Activated CD8-positive, alpha-beta T cell treated with anti-CD3 and anti-CD28 coated beads, Interleukin-2, amount 10 ng/mL, durations not matched to agents 7 days and 5 days (primary cell): Measurements from ENCODE around the gene FUT4. TPM values are rescaled to one million over a fixed set of nuclear protein-coding genes. Genes with fewer than 3 reads are reported as not detected.
A peak's percentile ranks its signal among the peaks of the same experiment; 100 is the strongest.
"Not testable (repeated sequence)": the region's sequence is repeated elsewhere in the genome, so short reads cannot be mapped to it uniquely, and the experiment has no call there.

Experiments used
- ATAC-seq: fragments of 150-1000 bp; cut with Tn5 transposase; one replicate; pipeline ENCODE4 v1.10.0; 2021; ENCODE audit warnings: moderate library complexity
- CTCF ChIA-PET: fragments of 350-600 bp; sonication (Branson Sonifier 250); formaldehyde crosslinking; loops from one replicate; lab custom pipeline; 2021; ENCODE audit warnings: antibody characterized with exemption; lab: Charles Lee
- POLR2A ChIA-PET: fragments of 350-600 bp; sonication (Branson Sonifier 250); formaldehyde crosslinking; loops from one replicate; lab custom pipeline; 2021; ENCODE audit warnings: antibody characterized with exemption; lab: Charles Lee
- DNase-seq: peaks from one replicate; pipeline ENCODE4 v3.0.0-alpha.2; 2020
- H3K27ac Mint-ChIP-seq: one replicate; pipeline ENCODE4 v1.8.0; 2021; ENCODE audit warnings: mild to moderate bottlenecking, mixed read lengths
- H3K27me3 Mint-ChIP-seq: one replicate; pipeline ENCODE4 v1.8.0; 2021; ENCODE audit warnings: low read depth, mixed read lengths
- H3K36me3 Mint-ChIP-seq: one replicate; pipeline ENCODE4 v1.8.0; 2021; ENCODE audit warnings: low read depth, mixed read lengths
- H3K4me1 Mint-ChIP-seq: one replicate; pipeline ENCODE4 v1.8.0; 2021; ENCODE audit warnings: low read depth, mixed read lengths
- H3K4me3 Mint-ChIP-seq: one replicate; pipeline ENCODE4 v1.8.0; 2021; ENCODE audit warnings: mild to moderate bottlenecking, mixed read lengths
- H3K9me3 Mint-ChIP-seq: one replicate; pipeline ENCODE4 v1.8.0; 2022; ENCODE audit warnings: mixed read lengths; ENCODE audit not compliant: insufficient read depth
- total RNA-seq, 2 experiments: library from RNA; stranded (reverse); gene quantifications; one replicate each; pipeline ENCODE4 v1.2.3, GENCODE V29; 2021

The FUT4 gene
- 1 to 10 TPM; 6.5 to 7.0 TPM for total RNA-seq

- ChIA-PET POLR2A (interaction anchor here (0.5 to 1.7 kb wide), 4 partner anchors 11 to 1348 kb away, joined by 4 to 5 read pairs (median 4); partner anchors contain the start of genes CWC15, KDM4D and PANX1), CTCF (interaction anchor here (0.6 to 0.9 kb wide), 2 partner anchors 24 to 28 kb away, joined by 3 to 4 read pairs; no protein-coding TSS in a partner anchor)
- ATAC-seq = peak; percentile 87
- no peaks in the 10 kb centered on the region for H3K9me3 Mint-ChIP-seq
- DNase-seq = peak; percentile 78
- peaks cover 2% of the 10 kb centered on the region for H3K27me3 Mint-ChIP-seq
- H3K4me3 Mint-ChIP-seq = peak within 1 kb of the TSS; percentile 99
- peak within 1 kb of the TSS; percentile 100 for H3K27ac Mint-ChIP-seq
- peaks cover 38% of the 10 kb centered on the region for H3K4me1 Mint-ChIP-seq
- H3K36me3 Mint-ChIP-seq = peaks cover 10% of the 10 kb centered on the region
Observed at GRCh38 chr11:94543695-94544645, at the start of gene FUT4. Gene FUT4 (plus strand): TSS chr11:94543921. CDS start chr11:94544134, 213 bp downstream.

- ATAC-seq (peak; percentile 80), DNase-seq (no peak)
- H3K27me3 Mint-ChIP-seq = no peaks in the 10 kb centered on the region
- peaks cover 30% of the 10 kb centered on the region for H3K4me1 Mint-ChIP-seq
- H3K27ac Mint-ChIP-seq = peak overlapping the region; percentile 92
- peaks cover 32% of the 10 kb centered on the region for H3K36me3 Mint-ChIP-seq
- no peaks in the 10 kb centered on the region for H3K9me3 Mint-ChIP-seq
- CTCF ChIA-PET = no interaction called here
- peak overlapping the region; percentile 96 for H3K4me3 Mint-ChIP-seq
- POLR2A ChIA-PET = interaction anchor here (0.6 to 1.7 kb wide), 5 partner anchors 20 to 366 kb away, joined by 3 to 6 read pairs (median 5); partner anchors contain the start of gene PANX1
Observed at GRCh38 chr11:94494126-94494680, 49.5 kb upstream of the FUT4 start.

GRCh38 chr11:94500181-94500580 lies 43.5 kb upstream of the FUT4 start:
- Mint-ChIP-seq H3K9me3 (no peaks in the 10 kb centered on the region), H3K4me3 (no peak overlapping the region), H3K27me3 (no peaks in the 10 kb centered on the region), H3K4me1 (peaks cover 4% of the 10 kb centered on the region), H3K27ac (no peak overlapping the region), H3K36me3 (peaks cover 38% of the 10 kb centered on the region)
- ATAC-seq (no peak), DNase-seq (no peak)
- CTCF ChIA-PET = no interaction called here
- POLR2A ChIA-PET = no interaction called here

GRCh38 chr11:94501522-94501921 lies 42.2 kb upstream of the FUT4 start:
- Mint-ChIP-seq H3K4me3 (no peak overlapping the region), H3K27ac (no peak overlapping the region)
- POLR2A ChIA-PET = interaction anchor here (0.7 kb wide), 1 partner anchor 606 kb away, joined by 3 read pairs; no protein-coding TSS in a partner anchor

GRCh38 chr11:94504689-94505293 lies 38.9 kb upstream of the FUT4 start:
- POLR2A ChIA-PET = interaction anchor here (0.9 kb wide), 1 partner anchor 178 kb away, joined by 3 read pairs; no protein-coding TSS in a partner anchor

More at GRCh38 chr11:94501522-94501921, 42.2 kb upstream of the FUT4 start:
- Mint-ChIP-seq H3K9me3 (no peaks in the 10 kb centered on the region), H3K4me1 (peaks cover 2% of the 10 kb centered on the region), H3K27me3 (no peaks in the 10 kb centered on the region), H3K36me3 (peaks cover 37% of the 10 kb centered on the region)
- ATAC-seq (no peak), DNase-seq (no peak)
- CTCF ChIA-PET = interaction anchor here (1.6 to 2.2 kb wide), 3 partner anchors 22 to 606 kb away, joined by 4 to 7 read pairs (median 5); no protein-coding TSS in a partner anchor

GRCh38 chr11:94506513-94506912 lies 37.2 kb upstream of the FUT4 start:
- POLR2A ChIA-PET = not testable (repeated sequence)

More at GRCh38 chr11:94504689-94505293, 38.9 kb upstream of the FUT4 start:
- H3K27ac Mint-ChIP-seq = no peak overlapping the region
- H3K4me3 Mint-ChIP-seq = no peak overlapping the region
- ATAC-seq (peak; percentile 55), DNase-seq (peak; percentile 31)
- CTCF ChIA-PET = interaction anchor here (0.5 to 2.6 kb wide), 15 partner anchors 9 to 766 kb away, joined by 3 to 18 read pairs (median 4); no protein-coding TSS in a partner anchor
- H3K27me3 Mint-ChIP-seq = peaks cover 3% of the 10 kb centered on the region
- no peaks in the 10 kb centered on the region for H3K4me1 Mint-ChIP-seq
- no peaks in the 10 kb centered on the region for H3K9me3 Mint-ChIP-seq
- peaks cover 12% of the 10 kb centered on the region for H3K36me3 Mint-ChIP-seq

GRCh38 chr11:94507485-94507884 lies 36.2 kb upstream of the FUT4 start:
- no peak for DNase-seq
- ChIA-PET POLR2A (no interaction called here), CTCF (interaction anchor here (1.6 kb wide), 1 partner anchor 612 kb away, joined by 5 read pairs; no protein-coding TSS in a partner anchor)
- Mint-ChIP-seq H3K4me1 (peaks cover 8% of the 10 kb centered on the region), H3K4me3 (no peak overlapping the region), H3K9me3 (no peaks in the 10 kb centered on the region), H3K36me3 (no peaks in the 10 kb centered on the region), H3K27ac (no peak overlapping the region), H3K27me3 (peaks cover 19% of the 10 kb centered on the region)
- ATAC-seq = no peak

More at GRCh38 chr11:94506513-94506912, 37.2 kb upstream of the FUT4 start:
- H3K4me1 Mint-ChIP-seq, CTCF ChIA-PET, H3K9me3 Mint-ChIP-seq, H3K4me3 Mint-ChIP-seq, DNase-seq, H3K27ac Mint-ChIP-seq, ATAC-seq, H3K36me3 Mint-ChIP-seq: not testable (repeated sequence)
- H3K27me3 Mint-ChIP-seq = peaks cover 13% of the 10 kb centered on the region

- Mint-ChIP-seq H3K27me3 (peaks cover 43% of the 10 kb centered on the region), H3K4me3 (peak within 1 kb of the TSS; percentile 66), H3K27ac (no peak within 1 kb of the TSS), H3K4me1 (peaks cover 15% of the 10 kb centered on the region), H3K9me3 (no peaks in the 10 kb centered on the region), H3K36me3 (no peaks in the 10 kb centered on the region)
- ChIA-PET CTCF (interaction anchor here (0.7 to 1.3 kb wide), 4 partner anchors 8 to 617 kb away, joined by 3 read pairs; no protein-coding TSS in a partner anchor), POLR2A (no interaction called here)
- DNase-seq = peak; percentile 68
- peak; percentile 90 for ATAC-seq
Observed at GRCh38 chr11:94511932-94512781, 31.6 kb upstream of the FUT4 start, which contains the start of gene C11orf97. Gene C11orf97 (plus strand): TSS chr11:94512461. CDS start chr11:94512529, 68 bp downstream.

- ATAC-seq (peak; percentile 8), DNase-seq (no peak)
- Mint-ChIP-seq H3K4me1 (peaks cover 15% of the 10 kb centered on the region), H3K4me3 (no peak overlapping the region), H3K9me3 (no peaks in the 10 kb centered on the region), H3K36me3 (no peaks in the 10 kb centered on the region), H3K27me3 (peaks cover 46% of the 10 kb centered on the region), H3K27ac (no peak overlapping the region)
- CTCF ChIA-PET = interaction anchor here (0.7 to 1.1 kb wide), 2 partner anchors 9 to 618 kb away, joined by 3 read pairs; no protein-coding TSS in a partner anchor
- POLR2A ChIA-PET = no interaction called here
Observed at GRCh38 chr11:94513091-94513490, 30.6 kb upstream of the FUT4 start.

GRCh38 chr11:94515398-94515797 lies 28.3 kb upstream of the FUT4 start:
- peaks cover 42% of the 10 kb centered on the region for H3K27me3 Mint-ChIP-seq
- DNase-seq = no peak
- H3K36me3 Mint-ChIP-seq = no peaks in the 10 kb centered on the region
- no peak overlapping the region for H3K4me3 Mint-ChIP-seq
- ChIA-PET CTCF (interaction anchor here (4.0 kb wide), 1 partner anchor 11 kb away, joined by 18 read pairs; no protein-coding TSS in a partner anchor), POLR2A (no interaction called here)
- ATAC-seq = no peak
- H3K27ac Mint-ChIP-seq = no peak overlapping the region
- H3K9me3 Mint-ChIP-seq = no peaks in the 10 kb centered on the region
- peaks cover 15% of the 10 kb centered on the region for H3K4me1 Mint-ChIP-seq
